ENCODE data around the gene ZFYVE21. TPM values are rescaled to one million over a fixed set of nuclear protein-coding genes. Genes with fewer than 3 reads are reported as not detected.
A peak's percentile ranks its signal among the peaks of the same experiment; 100 is the strongest.

Gene ZFYVE21
- total and polyA plus RNA-seq, 7 experiments from 2014 or later, result 5.8 to 19.0 (median 15.6) TPM

GRCh38 chr14:103699901-103700752 is 15.5 kb upstream of the ZFYVE21 start:
- H3K4me1 Mint-ChIP-seq, result peaks cover 0 to 12% (median 6%) of the 10 kb centered on the region in 7 donors
- peak overlapping the region in 3 of 9 donors; percentile 18 to 56 (median 55) for H3K27ac Mint-ChIP-seq
- POLR2A ChIA-PET, result interaction anchor here (0.8 kb wide), 1 partner anchor 14 kb away, joined by 3 read pairs; no protein-coding TSS in a partner anchor
- H3K36me3 ChIP-seq (ENCODE audit: control insufficient read depth in 2 of 3, insufficient read depth in 3 of 3, low read length in 3 of 3), result peaks cover 0 to 68% (median 0%) of the 10 kb centered on the region in 3 experiments
- H3K9me3 Mint-ChIP-seq, result peaks cover 0 to 2% (median 0%) of the 10 kb centered on the region in 11 donors
- peaks cover 0 to 21% (median 0%) of the 10 kb centered on the region in 5 donors for H3K36me3 Mint-ChIP-seq
- H3K27ac ChIP-seq (ENCODE audit: low read depth, low read length), result no peak overlapping the region
- H3K9me3 ChIP-seq (ENCODE audit: control insufficient read depth in 2 of 3, low read length in 3 of 3), result no peaks in the 10 kb centered on the region
- no peak overlapping the region for H3K4me3 Mint-ChIP-seq
- H3K4me3 ChIP-seq (ENCODE audit: low read length), result no peak overlapping the region
- DNase-seq (no peak), ATAC-seq (no peak)
- no peaks in the 10 kb centered on the region for H3K4me1 ChIP-seq (ENCODE audit: control insufficient read depth in 2 of 2, insufficient read depth in 2 of 2, low read length in 2 of 2)
- CTCF ChIA-PET, result interaction anchor here (0.5 kb wide), 1 partner anchor 58 kb away, joined by 3 read pairs; no protein-coding TSS in a partner anchor
- no peaks in the 10 kb centered on the region for H3K27me3 Mint-ChIP-seq
- intact Hi-C loops (cut with micrococcal nuclease), result no loop called here
- no peaks in the 10 kb centered on the region for H3K27me3 ChIP-seq (ENCODE audit: control insufficient read depth in 2 of 2, insufficient read depth in 2 of 2, low read length in 2 of 2)

- intact Hi-C loops (cut with micrococcal nuclease), result no loop called here
- ATAC-seq, result no peak
- H3K9me3 Mint-ChIP-seq, result peaks cover 0 to 2% (median 0%) of the 10 kb centered on the region in 11 donors
- H3K4me3 ChIP-seq (ENCODE audit: low read length), result no peak overlapping the region
- H3K27ac Mint-ChIP-seq, result no peak overlapping the region
- no peak overlapping the region for H3K27ac ChIP-seq (ENCODE audit: low read depth, low read length)
- DNase-seq, result no peak
- POLR2A ChIA-PET, result no interaction called here
- peaks cover 0 to 68% (median 0%) of the 10 kb centered on the region in 3 experiments for H3K36me3 ChIP-seq (ENCODE audit: control insufficient read depth in 2 of 3, insufficient read depth in 3 of 3, low read length in 3 of 3)
- H3K36me3 Mint-ChIP-seq, result peaks cover 0 to 16% (median 0%) of the 10 kb centered on the region in 5 donors
- no peaks in the 10 kb centered on the region for H3K27me3 ChIP-seq (ENCODE audit: control insufficient read depth in 2 of 2, insufficient read depth in 2 of 2, low read length in 2 of 2)
- no peaks in the 10 kb centered on the region for H3K9me3 ChIP-seq (ENCODE audit: control insufficient read depth in 2 of 3, low read length in 3 of 3)
- H3K27me3 Mint-ChIP-seq, result no peaks in the 10 kb centered on the region
- no peaks in the 10 kb centered on the region for H3K4me1 ChIP-seq (ENCODE audit: control insufficient read depth in 2 of 2, insufficient read depth in 2 of 2, low read length in 2 of 2)
- peaks cover 0 to 13% (median 7%) of the 10 kb centered on the region in 7 donors for H3K4me1 Mint-ChIP-seq
- H3K4me3 Mint-ChIP-seq, result no peak overlapping the region
- CTCF ChIA-PET, result interaction anchor here (0.5 kb wide), 1 partner anchor 59 kb away, joined by 3 read pairs; no protein-coding TSS in a partner anchor
Observed at GRCh38 chr14:103700753-103701490, 14.7 kb upstream of the ZFYVE21 start.

GRCh38 chr14:103702095-103702494 is 13.5 kb upstream of the ZFYVE21 start:
- H3K4me1 ChIP-seq (ENCODE audit: control insufficient read depth in 2 of 2, insufficient read depth in 2 of 2, low read length in 2 of 2), result no peaks in the 10 kb centered on the region
- no peak overlapping the region for H3K4me3 ChIP-seq (ENCODE audit: low read length)
- Mint-ChIP-seq H3K36me3 (peaks cover 0 to 11% (median 0%) of the 10 kb centered on the region in 5 donors), H3K27me3 (no peaks in the 10 kb centered on the region), H3K9me3 (peaks cover 0 to 2% (median 0%) of the 10 kb centered on the region in 11 donors), H3K27ac (peak overlapping the region in 1 of 9 donors; percentile 14), H3K4me3 (no peak overlapping the region), H3K4me1 (peaks cover 0 to 10% (median 0%) of the 10 kb centered on the region in 7 donors)
- ATAC-seq, result no peak
- no peaks in the 10 kb centered on the region for H3K9me3 ChIP-seq (ENCODE audit: control insufficient read depth in 2 of 3, low read length in 3 of 3)
- POLR2A ChIA-PET, result no interaction called here
- no peak overlapping the region for H3K27ac ChIP-seq (ENCODE audit: low read depth, low read length)
- H3K36me3 ChIP-seq (ENCODE audit: control insufficient read depth in 2 of 3, insufficient read depth in 3 of 3, low read length in 3 of 3), result peaks cover 0 to 74% (median 0%) of the 10 kb centered on the region in 3 experiments
- intact Hi-C loops (cut with micrococcal nuclease), result no loop called here
- CTCF ChIA-PET, result no interaction called here
- H3K27me3 ChIP-seq (ENCODE audit: control insufficient read depth in 2 of 2, insufficient read depth in 2 of 2, low read length in 2 of 2), result no peaks in the 10 kb centered on the region
- no peak for DNase-seq

GRCh38 chr14:103702497-103703432 is 12.8 kb upstream of the ZFYVE21 start:
- peak overlapping the region in 4 of 9 donors; percentile 23 to 61 (median 34) for H3K27ac Mint-ChIP-seq
- H3K36me3 Mint-ChIP-seq, result peaks cover 0 to 8% (median 0%) of the 10 kb centered on the region in 5 donors

GRCh38 chr14:103703433-103704385 is 11.9 kb upstream of the ZFYVE21 start:
- no peaks in the 10 kb centered on the region for H3K9me3 ChIP-seq (ENCODE audit: control insufficient read depth in 2 of 3, low read length in 3 of 3)
- ATAC-seq, result no peak
- Mint-ChIP-seq H3K4me1 (peaks cover 0 to 10% (median 0%) of the 10 kb centered on the region in 7 donors), H3K27me3 (no peaks in the 10 kb centered on the region), H3K4me3 (peak overlapping the region in 1 of 10 donors; percentile 40), H3K27ac (peak overlapping the region in 5 of 9 donors; percentile 3 to 63 (median 49)), H3K36me3 (peaks cover 0 to 8% (median 0%) of the 10 kb centered on the region in 5 donors), H3K9me3 (peaks cover 0 to 2% (median 0%) of the 10 kb centered on the region in 11 donors)
- intact Hi-C loops (cut with micrococcal nuclease), result no loop called here
- ChIA-PET POLR2A (no interaction called here), CTCF (no interaction called here)
- no peak overlapping the region for H3K4me3 ChIP-seq (ENCODE audit: low read length)
- no peak overlapping the region for H3K27ac ChIP-seq (ENCODE audit: low read depth, low read length)
- peaks cover 0 to 79% (median 0%) of the 10 kb centered on the region in 3 experiments for H3K36me3 ChIP-seq (ENCODE audit: control insufficient read depth in 2 of 3, insufficient read depth in 3 of 3, low read length in 3 of 3)
- H3K4me1 ChIP-seq (ENCODE audit: control insufficient read depth in 2 of 2, insufficient read depth in 2 of 2, low read length in 2 of 2), result no peaks in the 10 kb centered on the region
- no peaks in the 10 kb centered on the region for H3K27me3 ChIP-seq (ENCODE audit: control insufficient read depth in 2 of 2, insufficient read depth in 2 of 2, low read length in 2 of 2)
- DNase-seq, result no peak

More at GRCh38 chr14:103702497-103703432, 12.8 kb upstream of the ZFYVE21 start:
- no peaks in the 10 kb centered on the region for H3K4me1 ChIP-seq (ENCODE audit: control insufficient read depth in 2 of 2, insufficient read depth in 2 of 2, low read length in 2 of 2)
- Mint-ChIP-seq H3K9me3 (peaks cover 0 to 2% (median 0%) of the 10 kb centered on the region in 11 donors), H3K27me3 (no peaks in the 10 kb centered on the region), H3K4me3 (no peak overlapping the region), H3K4me1 (peaks cover 0 to 10% (median 0%) of the 10 kb centered on the region in 7 donors)
- DNase-seq (no peak), ATAC-seq (no peak)
- no peaks in the 10 kb centered on the region for H3K27me3 ChIP-seq (ENCODE audit: control insufficient read depth in 2 of 2, insufficient read depth in 2 of 2, low read length in 2 of 2)
- intact Hi-C loops (cut with micrococcal nuclease), result no loop called here
- no peak overlapping the region for H3K4me3 ChIP-seq (ENCODE audit: low read length)
- H3K36me3 ChIP-seq (ENCODE audit: control insufficient read depth in 2 of 3, insufficient read depth in 3 of 3, low read length in 3 of 3), result peaks cover 0 to 78% (median 0%) of the 10 kb centered on the region in 3 experiments
- no peak overlapping the region for H3K27ac ChIP-seq (ENCODE audit: low read depth, low read length)
- ChIA-PET CTCF (no interaction called here), POLR2A (no interaction called here)
- no peaks in the 10 kb centered on the region for H3K9me3 ChIP-seq (ENCODE audit: control insufficient read depth in 2 of 3, low read length in 3 of 3)
